HL-60 (cell line): Measurements from ENCODE around the gene CAMSAP1.
"Not testable (repeated sequence)": the region's sequence is repeated elsewhere in the genome, so short reads cannot be mapped to it uniquely, and the experiment has no call there.

ENCODE experiments used
- DNase-seq, 2 experiments: peaks; one replicate each; pipeline ENCODE4 v3.0.0-alpha.2; 2010 to 2020; ENCODE audit warnings: low read depth in 1 of 2, low spot score in 1 of 2
- H3K27ac ChIP-seq: fragments of 250-450 bp; sonication (Bioruptor Pico); replicated peaks from 2 replicates; pipeline ENCODE4 v1.5.1; 2020; ENCODE audit warnings: mild to moderate bottlenecking, moderate library complexity
- H3K27me3 ChIP-seq: fragments of 250-450 bp; sonication (Bioruptor Pico); 2 replicates; pipeline ENCODE4 v1.5.1; 2021; ENCODE audit warnings: mild to moderate bottlenecking, moderate library complexity; ENCODE audit not compliant: insufficient read depth, poor library complexity, severe bottlenecking
- H3K4me3 ChIP-seq: replicated peaks from 2 replicates; pipeline ENCODE4 v1.5.1; 2011; ENCODE audit warnings: mild to moderate bottlenecking, control low read depth, low read length; ENCODE audit not compliant: insufficient read depth
- GABPA ChIP-seq: IDR thresholded peaks from 2 replicates; pipeline ENCODE4 v1.6.1; 2012; ENCODE audit warnings: low read depth
- POLR2AphosphoS5 ChIP-seq: IDR thresholded peaks from 2 replicates; pipeline ENCODE4 v1.6.1; 2012; ENCODE audit warnings: low read depth
- SPI1 ChIP-seq: IDR thresholded peaks from 2 replicates; pipeline ENCODE4 v1.6.1; 2012; ENCODE audit warnings: low read depth, mild to moderate bottlenecking, borderline replicate concordance
- TF ChIP-seq, protein P1 (sequence below): IDR thresholded peaks from 2 replicates; pipeline ENCODE4 v1.6.1; 2012; ENCODE audit warnings: low read depth; ENCODE audit not compliant: insufficient replicate concordance
- TF ChIP-seq, protein P2 (sequence below): IDR thresholded peaks from one replicate; pipeline ENCODE4 v1.5.1; 2011; ENCODE audit warnings: low read length, control low read depth, inconsistent platforms; ENCODE audit not compliant: insufficient read depth

Gene CAMSAP1

DNA sequence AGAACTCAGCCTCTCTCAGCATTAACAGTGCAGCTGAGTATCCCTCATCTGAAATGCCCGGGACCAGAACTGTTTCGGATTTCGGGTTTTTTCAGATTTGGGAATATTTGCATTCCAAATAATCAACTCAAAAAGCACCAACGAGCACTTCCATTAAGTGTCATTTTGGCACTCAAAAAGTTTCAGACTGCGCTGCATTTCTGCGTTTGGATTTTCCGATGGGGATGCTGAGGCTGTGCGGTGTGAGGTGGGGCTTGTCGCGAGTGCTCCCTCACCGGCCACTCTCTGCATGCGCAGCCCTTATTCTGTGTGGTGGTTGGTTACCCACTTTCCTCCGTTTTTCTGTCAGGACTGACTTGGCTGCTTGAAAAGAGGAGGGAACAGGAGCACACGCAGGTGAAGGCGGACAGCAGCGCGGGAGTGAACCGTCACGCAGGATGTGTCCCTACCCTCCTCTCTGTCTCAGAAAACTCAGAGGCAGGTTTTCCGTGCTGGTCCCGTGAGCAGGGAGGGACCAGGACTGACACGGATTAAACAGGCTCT, 45.4 kb upstream of the CAMSAP1 start:
- no peak for DNase-seq
- TF ChIP-seq, protein P1, sequence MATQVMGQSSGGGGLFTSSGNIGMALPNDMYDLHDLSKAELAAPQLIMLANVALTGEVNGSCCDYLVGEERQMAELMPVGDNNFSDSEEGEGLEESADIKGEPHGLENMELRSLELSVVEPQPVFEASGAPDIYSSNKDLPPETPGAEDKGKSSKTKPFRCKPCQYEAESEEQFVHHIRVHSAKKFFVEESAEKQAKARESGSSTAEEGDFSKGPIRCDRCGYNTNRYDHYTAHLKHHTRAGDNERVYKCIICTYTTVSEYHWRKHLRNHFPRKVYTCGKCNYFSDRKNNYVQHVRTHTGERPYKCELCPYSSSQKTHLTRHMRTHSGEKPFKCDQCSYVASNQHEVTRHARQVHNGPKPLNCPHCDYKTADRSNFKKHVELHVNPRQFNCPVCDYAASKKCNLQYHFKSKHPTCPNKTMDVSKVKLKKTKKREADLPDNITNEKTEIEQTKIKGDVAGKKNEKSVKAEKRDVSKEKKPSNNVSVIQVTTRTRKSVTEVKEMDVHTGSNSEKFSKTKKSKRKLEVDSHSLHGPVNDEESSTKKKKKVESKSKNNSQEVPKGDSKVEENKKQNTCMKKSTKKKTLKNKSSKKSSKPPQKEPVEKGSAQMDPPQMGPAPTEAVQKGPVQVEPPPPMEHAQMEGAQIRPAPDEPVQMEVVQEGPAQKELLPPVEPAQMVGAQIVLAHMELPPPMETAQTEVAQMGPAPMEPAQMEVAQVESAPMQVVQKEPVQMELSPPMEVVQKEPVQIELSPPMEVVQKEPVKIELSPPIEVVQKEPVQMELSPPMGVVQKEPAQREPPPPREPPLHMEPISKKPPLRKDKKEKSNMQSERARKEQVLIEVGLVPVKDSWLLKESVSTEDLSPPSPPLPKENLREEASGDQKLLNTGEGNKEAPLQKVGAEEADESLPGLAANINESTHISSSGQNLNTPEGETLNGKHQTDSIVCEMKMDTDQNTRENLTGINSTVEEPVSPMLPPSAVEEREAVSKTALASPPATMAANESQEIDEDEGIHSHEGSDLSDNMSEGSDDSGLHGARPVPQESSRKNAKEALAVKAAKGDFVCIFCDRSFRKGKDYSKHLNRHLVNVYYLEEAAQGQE = no peak
- TF ChIP-seq POLR2AphosphoS5 = no peak
- TF ChIP-seq, protein P2, sequence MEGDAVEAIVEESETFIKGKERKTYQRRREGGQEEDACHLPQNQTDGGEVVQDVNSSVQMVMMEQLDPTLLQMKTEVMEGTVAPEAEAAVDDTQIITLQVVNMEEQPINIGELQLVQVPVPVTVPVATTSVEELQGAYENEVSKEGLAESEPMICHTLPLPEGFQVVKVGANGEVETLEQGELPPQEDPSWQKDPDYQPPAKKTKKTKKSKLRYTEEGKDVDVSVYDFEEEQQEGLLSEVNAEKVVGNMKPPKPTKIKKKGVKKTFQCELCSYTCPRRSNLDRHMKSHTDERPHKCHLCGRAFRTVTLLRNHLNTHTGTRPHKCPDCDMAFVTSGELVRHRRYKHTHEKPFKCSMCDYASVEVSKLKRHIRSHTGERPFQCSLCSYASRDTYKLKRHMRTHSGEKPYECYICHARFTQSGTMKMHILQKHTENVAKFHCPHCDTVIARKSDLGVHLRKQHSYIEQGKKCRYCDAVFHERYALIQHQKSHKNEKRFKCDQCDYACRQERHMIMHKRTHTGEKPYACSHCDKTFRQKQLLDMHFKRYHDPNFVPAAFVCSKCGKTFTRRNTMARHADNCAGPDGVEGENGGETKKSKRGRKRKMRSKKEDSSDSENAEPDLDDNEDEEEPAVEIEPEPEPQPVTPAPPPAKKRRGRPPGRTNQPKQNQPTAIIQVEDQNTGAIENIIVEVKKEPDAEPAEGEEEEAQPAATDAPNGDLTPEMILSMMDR = no peak
- TF ChIP-seq SPI1 = no peak
- TF ChIP-seq GABPA = no peak
- H3K27me3 ChIP-seq = no peaks in the 10 kb centered on the region
- no peak overlapping the region for H3K4me3 ChIP-seq
- H3K27ac ChIP-seq = no peak overlapping the region

DNA sequence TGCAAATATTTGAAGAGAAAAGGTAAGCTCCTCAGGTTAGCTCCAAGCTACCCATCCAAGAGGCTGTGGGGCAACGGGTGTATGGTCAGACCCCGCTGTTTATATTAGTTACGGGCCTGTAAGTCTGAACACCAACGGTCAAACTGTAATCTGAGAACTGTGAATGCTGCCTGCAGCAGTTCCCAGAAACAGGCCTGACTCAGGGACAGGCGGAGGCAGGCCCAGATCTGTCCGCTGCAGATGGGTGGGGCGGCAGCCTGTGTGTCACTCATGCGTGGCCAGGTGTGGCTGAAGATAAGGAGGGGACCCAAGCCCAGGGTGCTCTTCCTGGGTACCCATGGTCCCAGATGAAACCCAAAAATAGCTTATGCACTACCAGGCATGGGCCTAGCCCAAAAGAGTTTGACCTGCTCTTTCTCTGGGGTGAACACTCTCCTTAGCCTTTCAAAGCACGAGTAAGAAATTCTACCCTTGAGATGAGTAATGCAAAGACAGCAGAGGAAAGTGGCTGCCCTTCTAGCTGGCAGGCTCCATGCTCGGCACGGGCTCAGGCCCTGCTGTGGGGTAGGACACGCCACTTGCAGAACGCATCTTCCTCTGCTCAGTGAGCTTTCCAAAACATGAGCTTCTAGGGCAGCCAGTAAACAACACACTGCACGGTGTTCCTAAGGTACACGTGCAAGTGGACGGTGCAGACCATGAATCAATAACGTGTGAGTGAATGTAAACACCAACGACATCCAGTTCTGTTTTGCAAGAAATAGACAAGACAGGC, 44.7 kb upstream of the CAMSAP1 start:
- Histone ChIP-seq H3K27ac (no peak overlapping the region), H3K4me3 (no peak overlapping the region), H3K27me3 (no peaks in the 10 kb centered on the region)
- TF ChIP-seq GABPA (no peak), SPI1 (no peak), POLR2AphosphoS5 (no peak)
- TF ChIP-seq, protein P1 = no peak
- TF ChIP-seq, protein P2 = no peak
- no peak for DNase-seq

DNA sequence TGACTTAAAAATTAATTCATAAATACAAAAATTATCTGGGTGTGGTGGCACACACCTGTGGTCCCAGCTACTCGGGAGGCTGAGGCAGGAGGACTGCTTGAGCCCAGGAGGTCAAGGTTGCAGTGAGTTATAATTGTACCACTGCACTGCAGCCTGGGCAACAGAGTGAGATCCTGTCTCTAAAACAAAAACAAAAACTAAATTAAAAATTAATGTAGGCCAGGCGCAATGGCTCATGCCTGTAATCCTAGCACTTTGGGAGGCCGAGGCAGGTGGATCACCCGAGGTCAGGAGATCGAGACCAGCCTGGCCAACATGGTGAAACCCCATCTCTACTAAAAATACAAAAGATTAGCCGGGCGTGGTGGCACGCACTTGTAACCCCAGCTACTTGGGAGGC, 44.0 kb upstream of the CAMSAP1 start:
- not testable (repeated sequence) for H3K27me3 ChIP-seq, H3K4me3 ChIP-seq, DNase-seq, H3K27ac ChIP-seq

DNA sequence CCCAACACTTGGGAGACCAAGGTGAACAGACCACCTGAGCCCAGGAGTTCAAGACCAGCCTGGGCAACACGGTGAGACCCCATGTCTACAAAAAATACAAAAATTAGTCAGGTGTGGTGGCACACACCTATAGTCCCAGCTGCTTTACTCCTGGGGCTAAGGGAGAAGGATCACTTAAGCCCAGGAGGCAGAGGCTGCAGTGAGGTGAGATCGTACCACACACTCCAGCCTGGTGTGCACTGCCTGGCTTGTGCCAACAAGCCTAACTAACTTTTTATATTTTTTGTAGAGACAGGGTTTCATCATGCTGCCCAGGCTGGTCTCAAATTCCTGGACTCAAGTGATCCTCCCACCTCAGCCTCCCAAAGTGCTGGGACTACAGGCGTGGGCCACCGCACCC, 43.5 kb upstream of the CAMSAP1 start:
- not testable (repeated sequence) for DNase-seq, H3K4me3 ChIP-seq, H3K27me3 ChIP-seq, H3K27ac ChIP-seq

DNA sequence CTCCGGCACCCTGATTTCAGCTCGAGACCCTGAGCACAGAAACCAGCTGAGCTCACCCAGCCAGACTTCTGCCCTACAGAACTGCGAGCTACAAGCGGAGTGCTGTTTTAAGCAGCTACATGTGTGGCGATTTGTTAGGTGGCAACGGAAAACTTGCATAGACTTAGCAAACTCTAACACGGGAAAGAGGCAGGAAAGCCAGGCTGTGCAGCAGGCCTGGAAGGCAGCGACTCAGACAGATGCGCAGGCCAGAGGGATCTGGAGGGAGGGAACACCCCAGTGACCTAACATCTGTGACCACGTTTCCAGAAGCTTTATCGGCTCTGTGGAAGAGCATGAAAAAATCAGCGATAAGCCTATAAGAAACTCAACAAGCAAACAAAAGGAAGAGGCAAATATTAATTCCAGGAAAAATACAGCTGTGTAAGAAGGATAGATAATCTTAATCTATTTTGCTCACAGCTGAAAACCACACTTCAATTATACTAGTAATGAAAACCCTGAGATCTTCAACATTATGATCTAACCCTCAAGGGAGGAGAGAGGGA, 42.9 kb upstream of the CAMSAP1 start:
- DNase-seq = no peak
- H3K27me3 ChIP-seq = no peaks in the 10 kb centered on the region
- no peak overlapping the region for H3K27ac ChIP-seq
- H3K4me3 ChIP-seq = no peak overlapping the region
- TF ChIP-seq SPI1 (no peak), GABPA (no peak), POLR2AphosphoS5 (no peak)
- TF ChIP-seq, protein P1 = no peak
- TF ChIP-seq, protein P2 = no peak
